Vagina (tissue), 2 donors: ENCODE measurements around the gene NFKBIZ.

ENCODE experiments used
- POLR2A ChIP-seq, 2 donors: fragments of 450-650 bp; IDR thresholded peaks; one replicate each; pipeline ENCODE4 v1.6.1; 2017; ENCODE audit warnings: antibody characterized with exemption in 2 of 2, mild to moderate bottlenecking in 2 of 2, moderate library complexity in 2 of 2
- POLR2AphosphoS5 ChIP-seq, 2 donors: sonication (generic); formaldehyde crosslinking; IDR thresholded peaks; one replicate each; pipeline ENCODE4 v1.9.0; 2017; ENCODE audit warnings: antibody characterized with exemption in 2 of 2, mild to moderate bottlenecking in 2 of 2, low read depth in 1 of 2; ENCODE audit not compliant: insufficient read depth in 1 of 2
- TF ChIP-seq, protein P1 (sequence below), 3 experiments: fragments of 450-650 bp in 2 of 3; fragments of 200-600 bp in 1 of 3; sonication (generic) in 1 of 3; IDR thresholded peaks; one replicate each; pipeline ENCODE4 v1.5.1; 2017 to 2019; ENCODE audit warnings: antibody characterized with exemption in 3 of 3, mild to moderate bottlenecking in 2 of 3, moderate library complexity in 2 of 3

DNA sequence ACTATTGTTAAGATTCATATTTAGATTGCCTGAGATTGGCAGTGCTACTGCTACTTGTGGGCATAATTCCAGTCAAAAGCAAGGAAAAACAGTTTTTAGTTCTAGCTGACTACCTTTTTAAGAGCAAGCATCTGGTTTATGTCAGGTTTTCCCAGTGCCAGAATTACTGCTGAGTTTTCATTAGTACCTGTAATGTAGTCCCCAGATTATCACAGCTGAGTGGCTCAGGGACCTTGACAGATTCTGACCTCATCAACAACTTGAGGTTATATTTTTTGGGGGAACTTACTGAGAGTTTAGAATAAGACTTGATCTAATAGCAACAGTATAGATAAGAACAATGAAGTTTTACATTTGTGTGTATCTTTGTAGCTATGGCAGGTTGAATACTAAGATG lies 39.3 kb upstream of the NFKBIZ start:
- TF ChIP-seq, protein P1, sequence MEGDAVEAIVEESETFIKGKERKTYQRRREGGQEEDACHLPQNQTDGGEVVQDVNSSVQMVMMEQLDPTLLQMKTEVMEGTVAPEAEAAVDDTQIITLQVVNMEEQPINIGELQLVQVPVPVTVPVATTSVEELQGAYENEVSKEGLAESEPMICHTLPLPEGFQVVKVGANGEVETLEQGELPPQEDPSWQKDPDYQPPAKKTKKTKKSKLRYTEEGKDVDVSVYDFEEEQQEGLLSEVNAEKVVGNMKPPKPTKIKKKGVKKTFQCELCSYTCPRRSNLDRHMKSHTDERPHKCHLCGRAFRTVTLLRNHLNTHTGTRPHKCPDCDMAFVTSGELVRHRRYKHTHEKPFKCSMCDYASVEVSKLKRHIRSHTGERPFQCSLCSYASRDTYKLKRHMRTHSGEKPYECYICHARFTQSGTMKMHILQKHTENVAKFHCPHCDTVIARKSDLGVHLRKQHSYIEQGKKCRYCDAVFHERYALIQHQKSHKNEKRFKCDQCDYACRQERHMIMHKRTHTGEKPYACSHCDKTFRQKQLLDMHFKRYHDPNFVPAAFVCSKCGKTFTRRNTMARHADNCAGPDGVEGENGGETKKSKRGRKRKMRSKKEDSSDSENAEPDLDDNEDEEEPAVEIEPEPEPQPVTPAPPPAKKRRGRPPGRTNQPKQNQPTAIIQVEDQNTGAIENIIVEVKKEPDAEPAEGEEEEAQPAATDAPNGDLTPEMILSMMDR (IDR thresholded peaks at IDR 0.05): no peak
- TF ChIP-seq POLR2AphosphoS5 (IDR thresholded peaks at IDR 0.05; ENCODE audit: insufficient read depth in 1 of 2, low read depth in 1 of 2) (no peak), POLR2A (IDR thresholded peaks at IDR 0.05) (no peak)
